PFSK-1 (cell line): ENCODE results near the gene RHEB.

Experiments used
- FOXP2 ChIP-seq: optimal IDR thresholded peaks from 2 replicates; pipeline ENCODE3; 2011; ENCODE audit warnings: borderline replicate concordance, control low read depth, inconsistent platforms; ENCODE audit not compliant: insufficient read depth; ENCODE audit errors: extremely low read length, extremely low read depth
- POLR2AphosphoS5 ChIP-seq: IDR thresholded peaks from 2 replicates; pipeline ENCODE4 v1.6.1; 2012; ENCODE audit warnings: low read depth, mild to moderate bottlenecking, control low read depth, low read length, moderate library complexity
- SIN3A ChIP-seq: IDR thresholded peaks from 2 replicates; pipeline ENCODE4 v1.6.1; 2012; ENCODE audit warnings: mild to moderate bottlenecking, low read length, moderate library complexity, borderline replicate concordance; ENCODE audit not compliant: insufficient read depth
- TAF1 ChIP-seq: IDR thresholded peaks from 2 replicates; pipeline ENCODE4 v1.6.1; 2012; ENCODE audit warnings: low read length, control low read depth, borderline replicate concordance; ENCODE audit not compliant: insufficient read depth
- TF ChIP-seq, protein P1 (sequence below), 2 experiments: IDR thresholded peaks; 2 replicates each; pipeline versions ENCODE4 v1.6.1 to v1.8.0; 2011 to 2012; ENCODE audit warnings: low read depth in 2 of 2, low read length in 2 of 2, control low read depth in 1 of 2, inconsistent platforms in 1 of 2, mild to moderate bottlenecking in 1 of 2, moderate library complexity in 1 of 2; ENCODE audit not compliant: insufficient read depth in 1 of 2

RHEB gene

DNA sequence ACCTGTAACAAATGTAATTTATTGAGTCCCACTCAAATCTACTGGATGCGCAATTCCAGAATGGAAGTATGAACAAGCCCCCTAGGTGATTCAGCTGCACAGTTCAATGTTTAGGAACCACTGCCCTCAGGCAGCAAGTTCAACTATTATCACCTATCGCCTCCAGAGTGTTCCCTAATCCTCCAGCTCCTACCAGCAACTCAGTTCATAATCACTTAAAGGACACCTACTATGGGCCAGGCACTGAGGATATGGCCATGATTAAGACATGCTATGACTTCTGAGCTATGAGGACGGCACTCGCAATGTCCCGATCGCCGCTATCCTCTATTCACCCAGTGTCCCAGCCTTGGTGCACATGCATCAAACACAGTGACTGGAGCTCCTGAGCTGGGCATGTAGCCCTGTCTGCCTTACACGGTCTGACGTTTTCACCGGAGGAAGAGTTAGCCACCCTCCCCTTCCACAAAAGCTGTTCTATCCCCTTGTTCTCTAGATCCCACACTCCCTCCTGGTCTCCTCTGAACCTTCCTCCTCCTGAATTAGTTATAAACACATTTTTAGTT, 22.3 kb downstream of the RHEB start:
- TF ChIP-seq, protein P1, sequence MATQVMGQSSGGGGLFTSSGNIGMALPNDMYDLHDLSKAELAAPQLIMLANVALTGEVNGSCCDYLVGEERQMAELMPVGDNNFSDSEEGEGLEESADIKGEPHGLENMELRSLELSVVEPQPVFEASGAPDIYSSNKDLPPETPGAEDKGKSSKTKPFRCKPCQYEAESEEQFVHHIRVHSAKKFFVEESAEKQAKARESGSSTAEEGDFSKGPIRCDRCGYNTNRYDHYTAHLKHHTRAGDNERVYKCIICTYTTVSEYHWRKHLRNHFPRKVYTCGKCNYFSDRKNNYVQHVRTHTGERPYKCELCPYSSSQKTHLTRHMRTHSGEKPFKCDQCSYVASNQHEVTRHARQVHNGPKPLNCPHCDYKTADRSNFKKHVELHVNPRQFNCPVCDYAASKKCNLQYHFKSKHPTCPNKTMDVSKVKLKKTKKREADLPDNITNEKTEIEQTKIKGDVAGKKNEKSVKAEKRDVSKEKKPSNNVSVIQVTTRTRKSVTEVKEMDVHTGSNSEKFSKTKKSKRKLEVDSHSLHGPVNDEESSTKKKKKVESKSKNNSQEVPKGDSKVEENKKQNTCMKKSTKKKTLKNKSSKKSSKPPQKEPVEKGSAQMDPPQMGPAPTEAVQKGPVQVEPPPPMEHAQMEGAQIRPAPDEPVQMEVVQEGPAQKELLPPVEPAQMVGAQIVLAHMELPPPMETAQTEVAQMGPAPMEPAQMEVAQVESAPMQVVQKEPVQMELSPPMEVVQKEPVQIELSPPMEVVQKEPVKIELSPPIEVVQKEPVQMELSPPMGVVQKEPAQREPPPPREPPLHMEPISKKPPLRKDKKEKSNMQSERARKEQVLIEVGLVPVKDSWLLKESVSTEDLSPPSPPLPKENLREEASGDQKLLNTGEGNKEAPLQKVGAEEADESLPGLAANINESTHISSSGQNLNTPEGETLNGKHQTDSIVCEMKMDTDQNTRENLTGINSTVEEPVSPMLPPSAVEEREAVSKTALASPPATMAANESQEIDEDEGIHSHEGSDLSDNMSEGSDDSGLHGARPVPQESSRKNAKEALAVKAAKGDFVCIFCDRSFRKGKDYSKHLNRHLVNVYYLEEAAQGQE (IDR thresholded peaks at IDR 0.05; ENCODE audit: insufficient read depth in 1 of 2, low read depth in 2 of 2, low read length in 2 of 2), result no peak
- TF ChIP-seq TAF1, result no peak
- TF ChIP-seq FOXP2, result no peak
- no peak for TF ChIP-seq POLR2AphosphoS5
- no peak for TF ChIP-seq SIN3A

DNA sequence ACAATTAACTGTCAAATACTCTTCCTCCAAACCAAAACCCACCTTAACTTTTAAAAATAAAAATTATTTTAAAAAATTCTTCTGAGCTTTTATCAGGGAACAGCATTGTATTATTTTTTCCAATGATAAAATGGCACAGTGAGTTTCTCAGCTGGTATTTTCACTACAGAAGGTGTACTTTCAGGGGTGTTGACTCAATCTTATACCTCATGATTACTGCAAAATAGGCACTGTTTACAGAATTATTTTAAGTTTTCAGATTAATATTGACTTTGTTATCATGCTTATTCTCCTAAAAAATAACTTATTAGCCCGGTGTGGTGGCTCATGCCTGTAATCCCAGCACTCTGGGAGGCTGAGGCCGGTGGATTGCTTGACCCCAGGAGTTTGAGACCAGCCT, 24.3 kb downstream of the RHEB start:
- TF ChIP-seq POLR2AphosphoS5, result no peak
- TF ChIP-seq, protein P1 (IDR thresholded peaks at IDR 0.05; ENCODE audit: insufficient read depth in 1 of 2, low read depth in 2 of 2, low read length in 2 of 2), result no peak
- TF ChIP-seq FOXP2, result no peak

DNA sequence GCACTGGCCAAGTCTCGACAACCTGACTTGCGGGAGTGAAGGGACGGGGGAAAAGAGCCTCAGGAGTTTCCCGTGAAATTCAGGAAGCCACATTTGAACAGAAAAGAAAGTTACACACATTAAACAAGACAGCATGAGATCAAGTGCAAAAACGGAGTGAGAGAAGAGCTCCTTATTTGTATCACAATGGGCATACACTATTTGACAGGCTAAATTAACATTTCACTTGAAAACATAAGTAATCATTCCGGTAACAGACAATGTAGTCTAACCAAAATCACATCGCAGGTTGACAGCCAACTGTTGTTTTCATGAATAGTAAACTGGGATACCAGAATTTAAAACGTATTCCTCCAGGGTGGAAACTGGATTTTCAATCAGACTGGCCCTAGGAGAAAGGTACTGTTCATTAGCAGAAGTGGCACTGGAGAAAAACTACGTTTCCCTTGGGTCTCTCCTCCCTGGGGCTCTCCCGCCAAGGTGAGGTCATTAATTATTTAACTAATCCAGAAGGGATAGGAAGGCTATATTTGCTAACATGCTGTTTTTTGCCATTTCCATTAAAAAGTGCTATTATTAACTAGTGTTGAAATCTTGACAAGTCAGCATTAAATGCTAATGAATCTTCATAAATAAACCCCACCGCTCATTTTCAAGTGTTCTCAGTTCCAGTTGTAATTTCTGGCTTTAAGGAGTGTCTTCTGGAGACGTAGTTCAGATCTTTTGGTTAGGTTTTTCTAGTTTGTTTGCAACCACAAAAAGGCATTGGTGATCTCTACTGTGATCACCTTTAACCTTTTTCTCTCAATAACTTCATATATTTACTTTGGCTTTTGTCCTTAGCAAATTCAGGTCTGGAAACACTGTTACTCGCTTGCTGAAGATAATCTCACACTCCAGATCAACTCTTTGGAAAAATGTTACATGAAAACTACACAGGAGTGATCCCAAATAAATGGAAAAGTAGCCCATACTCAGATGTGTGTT, 25.1 kb downstream of the RHEB start:
- TF ChIP-seq SIN3A, result no peak
- TF ChIP-seq POLR2AphosphoS5, result no peak
- TF ChIP-seq, protein P1 (IDR thresholded peaks at IDR 0.05; ENCODE audit: insufficient read depth in 1 of 2, low read depth in 2 of 2, low read length in 2 of 2), result no peak
- TF ChIP-seq TAF1, result no peak
- no peak for TF ChIP-seq FOXP2

DNA sequence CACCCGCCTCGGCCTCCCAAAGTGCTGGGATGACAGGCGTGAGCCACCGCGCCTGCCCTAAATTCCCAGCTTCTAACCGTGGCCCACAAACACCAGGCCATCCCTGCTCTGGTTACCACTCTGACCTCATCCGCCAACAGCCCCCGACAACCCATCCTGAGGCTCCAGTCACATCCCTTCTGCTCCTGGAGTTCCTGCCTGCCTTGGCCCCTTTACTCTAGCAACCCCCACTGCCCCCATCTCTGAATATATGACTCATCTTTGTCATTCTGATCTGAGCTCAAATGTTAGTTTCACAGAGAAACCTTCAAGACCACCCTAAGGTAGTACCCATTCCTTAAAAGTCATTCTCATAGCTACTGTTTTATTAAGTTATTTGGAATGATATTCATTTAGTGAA, 26.6 kb downstream of the RHEB start:
- TF ChIP-seq, protein P1 (IDR thresholded peaks at IDR 0.05; ENCODE audit: insufficient read depth in 1 of 2, low read depth in 2 of 2, low read length in 2 of 2), result no peak
- TF ChIP-seq SIN3A (no peak), FOXP2 (no peak), TAF1 (no peak), POLR2AphosphoS5 (no peak)
